ENCODE results near the gene EFR3B.

EFR3B gene

DNA sequence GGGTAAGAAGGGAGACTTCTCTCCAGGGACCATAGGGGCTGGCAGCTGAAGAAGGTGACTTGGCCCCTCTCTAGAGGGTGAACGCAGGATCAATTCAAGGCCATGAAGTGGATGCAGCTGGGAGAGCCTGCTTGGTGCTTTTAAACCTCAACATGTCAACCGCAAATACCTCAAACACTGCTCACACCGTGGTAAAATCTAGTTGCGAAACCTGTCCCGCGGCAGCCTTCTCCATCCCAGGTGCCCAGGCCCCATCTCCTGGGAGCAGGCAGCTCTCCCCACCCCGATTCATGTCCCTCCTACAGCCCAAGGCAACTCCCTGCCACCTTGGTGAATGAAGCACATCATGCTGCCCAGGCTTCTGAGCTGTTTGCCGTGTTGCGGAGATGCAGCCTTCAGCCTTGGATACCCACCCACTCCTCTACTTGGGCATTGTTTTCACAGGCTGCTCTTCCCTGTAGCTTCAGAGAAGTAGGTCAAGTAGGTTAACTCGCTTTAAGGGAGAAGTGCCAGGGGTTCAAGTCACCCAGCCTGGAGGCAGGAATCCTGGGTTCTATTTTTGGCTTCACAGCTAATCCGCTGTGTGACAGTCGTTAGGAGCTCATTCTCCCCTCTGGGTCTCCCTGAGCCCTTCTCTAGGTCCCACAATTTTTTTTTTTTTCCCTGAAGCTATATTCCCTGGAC is 6.2 kb upstream of the EFR3B start:
- no peaks in the 10 kb centered on the region for H3K9me3 ChIP-seq (ENCODE audit: insufficient read depth, low read depth, low read length)
- H3K4me3 ChIP-seq (ENCODE audit: low read length), result no peak overlapping the region
- no peak overlapping the region for H3K27ac ChIP-seq (ENCODE audit: low read depth, low read length)
- no peak overlapping the region for H3K9ac ChIP-seq (ENCODE audit: low read depth, low read length)
- no peaks in the 10 kb centered on the region for H3K36me3 ChIP-seq (ENCODE audit: insufficient read depth, low read length)
- H3K4me1 ChIP-seq (ENCODE audit: insufficient read depth, low read length), result no peaks in the 10 kb centered on the region
- 83% methylated on average over 12 of the region's 12 CpGs for WGBS
- peaks cover 9% of the 10 kb centered on the region for H3K27me3 ChIP-seq (ENCODE audit: insufficient read depth, low read length)

DNA sequence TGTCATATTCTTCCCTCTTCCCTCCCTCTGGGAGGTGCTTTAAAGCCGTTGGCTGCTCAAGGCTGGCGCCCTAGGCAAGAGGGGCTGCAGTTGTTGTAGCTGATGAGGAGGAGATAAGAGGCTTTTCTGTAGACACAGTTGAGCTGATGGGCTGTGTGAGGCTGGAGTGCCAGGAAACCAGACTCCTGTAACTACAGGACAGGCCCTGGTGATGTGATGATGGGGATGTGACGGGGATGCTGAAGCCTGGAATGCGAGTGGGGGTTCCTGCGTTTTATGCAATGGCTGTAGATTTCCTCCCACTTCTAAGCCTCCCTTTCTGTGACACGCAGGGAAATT is 5.7 kb upstream of the EFR3B start:
- peaks cover 10% of the 10 kb centered on the region for H3K27me3 ChIP-seq (ENCODE audit: insufficient read depth, low read length)
- no peaks in the 10 kb centered on the region for H3K36me3 ChIP-seq (ENCODE audit: insufficient read depth, low read length)
- no peak overlapping the region for H3K27ac ChIP-seq (ENCODE audit: low read depth, low read length)
- H3K4me3 ChIP-seq (ENCODE audit: low read length), result no peak overlapping the region
- WGBS, result 82% methylated on average over 6 of the region's 6 CpGs
- H3K4me1 ChIP-seq (ENCODE audit: insufficient read depth, low read length), result no peaks in the 10 kb centered on the region
- no peak overlapping the region for H3K9ac ChIP-seq (ENCODE audit: low read depth, low read length)
- no peaks in the 10 kb centered on the region for H3K9me3 ChIP-seq (ENCODE audit: insufficient read depth, low read depth, low read length)

DNA sequence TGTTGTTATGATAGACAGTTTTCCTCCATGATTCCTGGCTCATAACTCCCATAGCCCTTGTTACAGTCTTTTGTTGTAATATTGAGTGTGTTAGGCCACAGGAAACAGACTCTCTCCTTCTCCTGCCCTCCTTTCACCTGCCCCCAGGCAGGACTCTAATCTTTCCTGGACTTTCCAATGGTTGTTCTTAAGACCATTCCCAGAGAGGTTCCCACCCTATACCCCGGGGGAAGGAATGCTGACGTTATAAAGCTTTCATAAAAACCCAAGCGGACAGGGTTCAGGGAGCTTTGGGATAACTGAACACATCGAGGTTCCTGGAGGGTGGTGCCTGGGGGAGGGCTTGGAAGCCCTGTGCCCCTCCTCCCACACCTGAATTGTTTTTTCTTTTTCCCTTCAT is 2.8 kb upstream of the EFR3B start:
- no peak overlapping the region for H3K9ac ChIP-seq (ENCODE audit: low read depth, low read length)
- no peaks in the 10 kb centered on the region for H3K36me3 ChIP-seq (ENCODE audit: insufficient read depth, low read length)
- H3K4me3 ChIP-seq (ENCODE audit: low read length), result no peak overlapping the region
- no peaks in the 10 kb centered on the region for H3K9me3 ChIP-seq (ENCODE audit: insufficient read depth, low read depth, low read length)
- H3K4me1 ChIP-seq (ENCODE audit: insufficient read depth, low read length), result peaks cover 8% of the 10 kb centered on the region; the same call in 1 of the 2 replicates
- no peak overlapping the region for H3K27ac ChIP-seq (ENCODE audit: low read depth, low read length)
- peaks cover 24% of the 10 kb centered on the region for H3K27me3 ChIP-seq (ENCODE audit: insufficient read depth, low read length)
- WGBS, result 92% methylated on average over 4 of the region's 4 CpGs

DNA sequence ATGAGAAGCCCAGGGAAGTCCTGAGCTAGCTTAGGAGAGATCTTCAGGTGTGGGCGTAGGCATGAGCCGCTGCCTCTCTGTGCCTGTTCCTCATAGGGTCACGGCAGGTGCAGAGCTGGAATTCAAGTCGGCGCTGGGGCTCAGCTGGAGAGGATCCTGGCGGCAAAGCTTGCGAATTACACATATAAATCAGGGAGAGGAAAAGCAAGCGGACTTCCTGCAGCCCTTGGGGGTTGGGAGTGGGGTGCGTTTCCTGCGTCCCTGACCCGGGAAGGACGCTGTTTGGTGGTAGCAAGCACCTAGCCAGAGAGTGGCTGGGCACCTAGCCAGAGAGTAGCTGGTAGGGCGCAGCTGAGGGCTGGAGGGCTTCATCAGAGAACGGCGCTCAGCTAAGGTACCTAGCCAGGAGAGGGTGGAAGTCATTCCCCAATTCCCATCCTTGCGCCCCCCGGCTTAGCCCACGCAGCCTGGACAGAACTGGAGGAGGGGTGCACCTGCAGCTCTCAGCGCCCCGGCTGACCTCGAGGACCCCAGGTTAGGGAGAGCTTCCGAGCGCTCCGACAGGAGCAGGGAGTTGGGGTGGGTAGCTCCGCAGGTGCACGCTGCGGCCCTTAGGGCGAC is 459 bp upstream of the EFR3B start:
- Histone ChIP-seq H3K36me3 (ENCODE audit: insufficient read depth, low read length) (no peaks in the 10 kb centered on the region), H3K27me3 (ENCODE audit: insufficient read depth, low read length) (peaks cover 28% of the 10 kb centered on the region), H3K9ac (ENCODE audit: low read depth, low read length) (0 out of 2 replicates have a peak overlapping the region, but pooled peaks have one; percentile 7), H3K9me3 (ENCODE audit: insufficient read depth, low read depth, low read length) (no peaks in the 10 kb centered on the region), H3K27ac (ENCODE audit: low read depth, low read length) (no peak overlapping the region), H3K4me1 (ENCODE audit: insufficient read depth, low read length) (peaks cover 8% of the 10 kb centered on the region; the same call in 1 of the 2 replicates), H3K4me3 (ENCODE audit: low read length) (peak overlapping the region; percentile 64)
- 3% methylated on average over 28 of the region's 28 CpGs for WGBS

DNA sequence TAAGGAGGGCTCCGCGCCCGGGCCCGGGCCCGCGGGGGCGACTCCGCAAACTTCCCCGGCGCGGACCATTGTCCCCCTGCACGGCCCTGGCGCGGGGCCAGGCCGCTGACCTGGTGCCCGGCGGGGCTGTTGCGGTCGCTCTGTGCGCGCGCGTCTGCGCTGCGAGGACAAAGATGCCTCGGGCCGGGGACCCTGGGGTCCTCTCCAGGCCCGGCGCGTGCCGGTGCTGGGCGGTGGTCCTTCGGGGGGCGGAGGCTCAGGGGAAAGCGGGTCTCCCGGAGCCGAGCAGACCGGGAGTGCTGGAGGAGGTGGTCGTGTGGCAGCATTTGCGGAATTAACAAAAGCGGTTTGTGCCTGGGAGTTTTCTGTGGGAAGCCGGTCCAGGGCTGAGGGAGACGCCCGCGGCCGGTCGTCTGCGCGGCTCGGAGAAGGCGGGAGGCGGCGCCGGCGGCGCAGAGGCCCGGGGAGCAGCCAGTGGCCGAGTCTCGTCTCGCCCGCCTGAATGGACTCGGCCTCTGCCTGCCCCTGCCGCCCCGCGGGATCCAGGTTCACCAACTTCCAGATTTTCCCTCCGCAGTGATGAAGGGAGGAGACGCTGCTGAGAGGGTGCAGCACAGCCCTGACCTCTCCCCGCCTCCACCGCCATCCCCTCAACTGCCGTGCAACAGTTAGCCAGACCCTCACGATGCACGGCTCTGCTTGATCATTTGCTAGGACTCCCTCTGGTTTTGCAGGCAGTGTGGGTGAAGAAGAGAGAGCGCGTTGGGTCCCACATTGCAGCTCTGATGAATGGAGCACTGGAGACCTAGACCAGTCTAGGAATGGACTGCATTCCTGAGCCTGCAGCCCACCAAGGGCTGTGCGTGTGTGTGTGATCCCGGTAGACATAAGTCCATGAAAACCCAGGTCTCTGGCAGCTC is 705 bp downstream of the EFR3B start:
- no peak overlapping the region for H3K27ac ChIP-seq (ENCODE audit: low read depth, low read length)
- WGBS, result under 1% methylated on average over 76 of the region's 76 CpGs
- no peaks in the 10 kb centered on the region for H3K36me3 ChIP-seq (ENCODE audit: insufficient read depth, low read length)
- H3K9ac ChIP-seq (ENCODE audit: low read depth, low read length), result peak overlapping the region; percentile 73
- peak overlapping the region; percentile 63 for H3K4me3 ChIP-seq (ENCODE audit: low read length)
- H3K9me3 ChIP-seq (ENCODE audit: insufficient read depth, low read depth, low read length), result no peaks in the 10 kb centered on the region
- H3K4me1 ChIP-seq (ENCODE audit: insufficient read depth, low read length), result peaks cover 8% of the 10 kb centered on the region; the same call in 1 of the 2 replicates
- H3K27me3 ChIP-seq (ENCODE audit: insufficient read depth, low read length), result peaks cover 28% of the 10 kb centered on the region

DNA sequence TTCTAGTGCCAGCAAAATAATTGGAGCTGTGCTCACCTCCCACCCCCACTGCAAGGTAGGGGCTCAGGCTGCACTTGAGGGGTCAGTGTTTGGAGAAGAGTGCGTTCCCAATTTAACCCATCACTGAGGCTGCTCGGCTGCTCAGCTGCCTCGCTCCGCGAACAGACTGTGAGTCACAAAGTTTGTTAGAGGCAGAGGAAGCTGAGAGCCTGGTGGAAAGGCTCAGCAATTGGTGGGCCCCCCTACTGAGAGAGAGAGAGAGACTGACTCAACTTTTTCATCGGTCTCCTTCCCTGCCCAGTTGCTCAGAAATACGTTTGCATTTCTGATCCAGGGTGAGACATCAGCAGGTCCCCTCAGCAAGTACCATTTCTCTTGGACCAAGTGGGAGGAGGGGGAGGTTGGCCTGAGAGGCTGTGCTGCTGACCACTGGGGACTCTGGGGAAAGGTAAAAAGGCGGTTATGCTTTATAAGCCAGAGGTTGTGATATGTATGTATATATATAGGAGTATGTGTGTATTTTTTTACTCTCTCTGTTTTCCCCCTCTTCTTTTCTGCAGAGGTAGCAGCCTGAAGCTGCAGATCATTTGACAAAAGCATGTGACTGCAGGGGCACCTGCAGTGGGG is 1.5 kb downstream of the EFR3B start:
- Histone ChIP-seq H3K9ac (ENCODE audit: low read depth, low read length) (peak overlapping the region; percentile 73; the same call in 1 of the 2 replicates), H3K4me3 (ENCODE audit: low read length) (peak overlapping the region; percentile 63), H3K36me3 (ENCODE audit: insufficient read depth, low read length) (no peaks in the 10 kb centered on the region), H3K27ac (ENCODE audit: low read depth, low read length) (no peak overlapping the region), H3K27me3 (ENCODE audit: insufficient read depth, low read length) (peaks cover 28% of the 10 kb centered on the region), H3K4me1 (ENCODE audit: insufficient read depth, low read length) (peaks cover 8% of the 10 kb centered on the region; the same call in 1 of the 2 replicates), H3K9me3 (ENCODE audit: insufficient read depth, low read depth, low read length) (no peaks in the 10 kb centered on the region)
- WGBS, result 17% methylated on average over 8 of the region's 8 CpGs

DNA sequence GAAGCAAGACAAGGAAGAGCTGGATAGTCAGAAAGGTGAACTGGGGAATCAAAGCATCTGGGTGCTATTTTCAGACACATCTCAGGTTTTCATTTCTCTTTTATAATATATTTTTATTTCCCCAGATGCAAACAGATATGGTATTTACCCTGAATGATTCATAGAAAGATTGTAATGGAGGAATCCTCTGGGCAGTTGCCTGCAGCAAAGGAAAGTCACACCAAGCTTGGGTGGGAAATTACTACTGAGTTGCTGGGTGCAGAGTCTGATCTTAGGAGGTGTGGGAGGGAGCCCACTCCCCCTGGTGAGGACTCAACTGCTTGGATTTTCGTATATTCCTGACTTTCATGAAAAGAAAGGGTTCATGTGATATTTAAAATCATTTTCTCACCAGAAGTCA is 2.1 kb downstream of the EFR3B start:
- H3K4me1 ChIP-seq (ENCODE audit: insufficient read depth, low read length), result peaks cover 8% of the 10 kb centered on the region; the same call in 1 of the 2 replicates
- H3K27ac ChIP-seq (ENCODE audit: low read depth, low read length), result no peak overlapping the region
- no peak overlapping the region for H3K4me3 ChIP-seq (ENCODE audit: low read length)
- H3K27me3 ChIP-seq (ENCODE audit: insufficient read depth, low read length), result peaks cover 28% of the 10 kb centered on the region
- whole genome bisulfite sequencing, result 75% methylated on average over 1 of the region's 1 CpG
- H3K9ac ChIP-seq (ENCODE audit: low read depth, low read length), result no peak overlapping the region
- H3K36me3 ChIP-seq (ENCODE audit: insufficient read depth, low read length), result no peaks in the 10 kb centered on the region
- no peaks in the 10 kb centered on the region for H3K9me3 ChIP-seq (ENCODE audit: insufficient read depth, low read depth, low read length)

DNA sequence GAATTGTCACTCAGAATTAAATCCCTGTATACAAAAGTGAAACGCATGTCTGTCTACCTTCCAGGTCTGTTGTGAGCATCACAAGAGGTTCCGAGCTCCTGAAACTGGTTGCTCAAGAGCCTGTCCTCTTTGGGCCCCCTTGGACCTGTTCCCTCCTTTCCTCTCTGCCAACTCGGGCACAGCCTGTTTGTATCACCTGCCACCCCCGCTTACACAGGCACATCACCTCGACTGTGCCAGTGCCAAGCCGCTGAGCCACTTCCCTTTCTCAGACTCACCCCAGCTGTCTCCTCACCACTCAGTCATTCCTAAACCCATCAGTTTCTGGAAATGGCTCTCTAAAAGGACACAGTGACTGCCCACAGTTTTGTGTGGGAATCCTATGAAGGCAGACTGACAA is 3.1 kb downstream of the EFR3B start:
- Histone ChIP-seq H3K9ac (ENCODE audit: low read depth, low read length) (no peak overlapping the region), H3K9me3 (ENCODE audit: insufficient read depth, low read depth, low read length) (no peaks in the 10 kb centered on the region), H3K27me3 (ENCODE audit: insufficient read depth, low read length) (peaks cover 28% of the 10 kb centered on the region), H3K4me1 (ENCODE audit: insufficient read depth, low read length) (peaks cover 8% of the 10 kb centered on the region), H3K36me3 (ENCODE audit: insufficient read depth, low read length) (no peaks in the 10 kb centered on the region), H3K4me3 (ENCODE audit: low read length) (no peak overlapping the region), H3K27ac (ENCODE audit: low read depth, low read length) (no peak overlapping the region)
- WGBS, result 86% methylated on average over 6 of the region's 6 CpGs

DNA sequence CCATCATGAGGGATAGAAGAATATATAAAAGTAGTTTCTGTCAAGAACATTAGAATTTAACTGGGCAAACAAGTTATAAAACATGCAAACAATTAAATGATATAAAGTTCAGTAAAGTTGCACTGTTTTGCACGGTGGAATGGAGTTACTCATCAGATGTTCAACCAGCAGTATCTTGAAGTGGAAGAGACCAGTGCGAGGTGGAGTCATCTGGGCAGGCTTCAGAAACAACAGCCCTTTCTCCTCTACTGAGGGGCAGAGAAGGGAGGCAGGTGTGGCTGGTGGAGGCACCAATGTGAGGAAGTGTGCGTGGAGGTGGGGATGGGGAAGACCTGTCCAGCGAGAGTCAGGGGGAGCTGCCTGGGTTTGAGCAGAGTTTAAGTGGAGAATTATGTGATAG is 7.5 kb downstream of the EFR3B start:
- Histone ChIP-seq H3K4me1 (ENCODE audit: insufficient read depth, low read length) (peaks cover 6% of the 10 kb centered on the region; the same call in 1 of the 2 replicates), H3K4me3 (ENCODE audit: low read length) (no peak overlapping the region), H3K27ac (ENCODE audit: low read depth, low read length) (no peak overlapping the region), H3K9ac (ENCODE audit: low read depth, low read length) (no peak overlapping the region), H3K9me3 (ENCODE audit: insufficient read depth, low read depth, low read length) (no peaks in the 10 kb centered on the region), H3K36me3 (ENCODE audit: insufficient read depth, low read length) (no peaks in the 10 kb centered on the region), H3K27me3 (ENCODE audit: insufficient read depth, low read length) (0 out of 2 replicates have a peak, but pooled peaks cover under 1% of the 10 kb centered on the region)
- WGBS, result 87% methylated on average over 4 of the region's 4 CpGs

DNA sequence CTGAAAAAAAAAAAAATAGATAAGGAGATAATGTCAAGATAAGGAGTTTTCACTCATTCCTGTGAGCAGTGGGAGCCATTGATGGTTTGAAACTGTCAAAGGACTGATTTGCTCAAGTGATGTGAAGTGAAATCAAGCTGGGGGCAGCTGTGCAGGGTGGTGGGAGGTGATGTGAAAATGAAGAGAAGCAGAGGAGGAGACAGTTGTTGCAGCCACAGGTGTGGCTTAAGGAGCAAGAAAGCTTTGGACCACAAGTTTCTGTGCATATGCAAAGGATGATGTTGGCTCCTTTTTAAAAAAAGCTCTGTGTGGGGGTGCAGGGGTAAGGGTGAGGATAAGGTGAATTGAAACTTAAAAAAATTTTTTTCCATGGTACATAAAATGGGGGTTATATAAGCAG is 8.3 kb downstream of the EFR3B start:
- no peak overlapping the region for H3K27ac ChIP-seq (ENCODE audit: low read depth, low read length)
- H3K27me3 ChIP-seq (ENCODE audit: insufficient read depth, low read length), result no peaks in the 10 kb centered on the region
- H3K4me1 ChIP-seq (ENCODE audit: insufficient read depth, low read length), result peaks cover 6% of the 10 kb centered on the region; the same call in 1 of the 2 replicates
- H3K9ac ChIP-seq (ENCODE audit: low read depth, low read length), result no peak overlapping the region
- H3K9me3 ChIP-seq (ENCODE audit: insufficient read depth, low read depth, low read length), result no peaks in the 10 kb centered on the region
- no peaks in the 10 kb centered on the region for H3K36me3 ChIP-seq (ENCODE audit: insufficient read depth, low read length)
- H3K4me3 ChIP-seq (ENCODE audit: low read length), result no peak overlapping the region

All from HUES64 (cell line).